Gastroesophageal sphincter (tissue), 3 donors: ENCODE measurements around the gene CTXN3.

ENCODE experiments used
- EP300 ChIP-seq: sonication (generic); formaldehyde crosslinking; IDR thresholded peaks from one replicate; pipeline ENCODE4 v1.6.1; 2017; ENCODE audit warnings: antibody characterized with exemption, mild to moderate bottlenecking
- POLR2A ChIP-seq, 2 donors: fragments of 450-650 bp; IDR thresholded peaks; one replicate each; pipeline ENCODE4 v1.6.1; 2017; ENCODE audit warnings: antibody characterized with exemption in 2 of 2, mild to moderate bottlenecking in 2 of 2, moderate library complexity in 1 of 2
- POLR2AphosphoS5 ChIP-seq: sonication (generic); formaldehyde crosslinking; IDR thresholded peaks from one replicate; pipeline ENCODE4 v1.6.1; 2017; ENCODE audit warnings: antibody characterized with exemption
- TF ChIP-seq, protein P1 (sequence below), 4 experiments: fragments of 200-600 bp in 2 of 4; fragments of 450-650 bp in 2 of 4; sonication (generic) in 1 of 4; IDR thresholded peaks; one replicate each; pipeline ENCODE4 v1.5.1; 2017 to 2019; ENCODE audit warnings: antibody characterized with exemption in 4 of 4, mild to moderate bottlenecking in 2 of 4, moderate library complexity in 2 of 4

DNA sequence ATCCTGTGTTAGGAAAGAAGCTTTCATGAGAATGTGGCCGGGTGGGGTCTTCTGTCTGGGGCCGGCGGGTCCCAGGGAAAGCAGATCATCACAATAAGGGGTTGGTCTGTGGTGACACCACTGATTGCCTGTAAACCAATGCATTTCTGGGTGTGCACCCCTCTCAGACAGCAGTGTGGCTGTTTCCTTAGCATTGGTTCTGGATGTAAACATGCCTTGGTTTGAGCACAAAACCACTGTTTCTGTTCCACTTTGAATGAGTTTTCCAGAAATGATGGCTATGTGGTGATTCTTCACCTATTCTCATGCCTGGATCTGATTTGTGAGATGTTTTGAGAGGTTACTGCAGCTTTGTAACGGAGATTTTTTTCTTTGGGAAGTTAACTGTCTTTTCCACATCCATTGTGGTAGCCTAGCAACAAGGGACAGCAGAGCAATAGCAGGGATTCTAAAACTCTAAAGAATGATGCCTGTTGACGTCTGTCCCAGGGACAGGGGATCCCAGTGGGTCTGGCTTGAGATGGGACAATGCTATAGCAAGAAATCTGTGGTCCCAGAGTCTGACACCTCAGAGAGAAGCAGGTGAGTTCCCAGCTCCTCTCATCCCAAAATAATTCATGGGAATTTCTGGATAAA lies 54.2 kb downstream of the CTXN3 start, which contains the start of gene CCDC192:
- TF ChIP-seq, protein P1, sequence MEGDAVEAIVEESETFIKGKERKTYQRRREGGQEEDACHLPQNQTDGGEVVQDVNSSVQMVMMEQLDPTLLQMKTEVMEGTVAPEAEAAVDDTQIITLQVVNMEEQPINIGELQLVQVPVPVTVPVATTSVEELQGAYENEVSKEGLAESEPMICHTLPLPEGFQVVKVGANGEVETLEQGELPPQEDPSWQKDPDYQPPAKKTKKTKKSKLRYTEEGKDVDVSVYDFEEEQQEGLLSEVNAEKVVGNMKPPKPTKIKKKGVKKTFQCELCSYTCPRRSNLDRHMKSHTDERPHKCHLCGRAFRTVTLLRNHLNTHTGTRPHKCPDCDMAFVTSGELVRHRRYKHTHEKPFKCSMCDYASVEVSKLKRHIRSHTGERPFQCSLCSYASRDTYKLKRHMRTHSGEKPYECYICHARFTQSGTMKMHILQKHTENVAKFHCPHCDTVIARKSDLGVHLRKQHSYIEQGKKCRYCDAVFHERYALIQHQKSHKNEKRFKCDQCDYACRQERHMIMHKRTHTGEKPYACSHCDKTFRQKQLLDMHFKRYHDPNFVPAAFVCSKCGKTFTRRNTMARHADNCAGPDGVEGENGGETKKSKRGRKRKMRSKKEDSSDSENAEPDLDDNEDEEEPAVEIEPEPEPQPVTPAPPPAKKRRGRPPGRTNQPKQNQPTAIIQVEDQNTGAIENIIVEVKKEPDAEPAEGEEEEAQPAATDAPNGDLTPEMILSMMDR (IDR thresholded peaks at IDR 0.05): no peak
- TF ChIP-seq POLR2AphosphoS5 (no peak), POLR2A (IDR thresholded peaks at IDR 0.05) (no peak), EP300 (no peak)
